HG03066 (cell line): Measurements from ENCODE around the gene TBC1D14.
"Not testable (repeated sequence)": the region's sequence is repeated elsewhere in the genome, so short reads cannot be mapped to it uniquely, and the experiment has no call there.

Experiments used
- ATAC-seq: cut with Tn5 transposase; IDR thresholded peaks from one replicate; pipeline ENCODE4 v1.9.1; 2021; ENCODE audit warnings: low read depth; ENCODE audit not compliant: unreplicated experiment

The TBC1D14 gene

DNA sequence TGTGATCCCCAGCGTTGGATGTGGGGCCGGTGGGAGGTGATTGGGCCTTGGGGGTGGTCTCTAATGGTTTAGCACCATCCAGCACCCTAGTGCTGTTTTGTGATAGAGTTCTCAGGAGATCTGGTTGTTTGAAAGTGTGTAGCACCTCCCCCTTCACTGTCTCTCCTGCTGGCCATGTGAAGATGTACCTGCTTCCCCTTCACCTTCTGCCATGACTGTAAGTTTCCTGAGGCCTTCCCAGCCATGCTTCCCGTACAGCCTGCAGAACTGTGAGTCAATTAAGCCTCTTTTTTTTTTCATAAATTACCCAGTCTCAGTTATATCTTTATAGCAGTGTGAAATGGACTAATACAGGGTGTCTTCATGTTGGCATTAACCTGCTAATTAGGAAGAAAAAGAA lies 19.3 kb upstream of the TBC1D14 start:
- ATAC-seq, result no peak

DNA sequence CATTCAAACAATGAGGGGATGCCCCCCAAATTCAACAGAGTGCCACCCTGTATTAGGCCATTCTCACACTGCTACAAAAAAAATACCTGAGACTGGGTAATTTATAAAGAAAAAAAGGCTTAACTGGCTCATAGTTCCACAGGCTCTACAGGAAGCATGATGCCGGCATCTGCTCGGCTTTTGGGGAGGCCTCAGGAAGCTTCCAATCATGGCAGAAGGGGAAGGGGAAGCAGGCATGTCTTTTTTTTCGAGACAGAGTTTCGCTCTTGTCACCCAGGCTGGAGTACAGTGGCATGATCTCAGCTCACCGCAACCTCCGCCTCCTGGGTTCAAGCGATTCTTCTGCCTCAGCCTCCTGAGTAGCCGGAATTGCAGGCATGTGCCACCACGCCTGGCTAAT lies 18.7 kb upstream of the TBC1D14 start:
- ATAC-seq, result not testable (repeated sequence)

DNA sequence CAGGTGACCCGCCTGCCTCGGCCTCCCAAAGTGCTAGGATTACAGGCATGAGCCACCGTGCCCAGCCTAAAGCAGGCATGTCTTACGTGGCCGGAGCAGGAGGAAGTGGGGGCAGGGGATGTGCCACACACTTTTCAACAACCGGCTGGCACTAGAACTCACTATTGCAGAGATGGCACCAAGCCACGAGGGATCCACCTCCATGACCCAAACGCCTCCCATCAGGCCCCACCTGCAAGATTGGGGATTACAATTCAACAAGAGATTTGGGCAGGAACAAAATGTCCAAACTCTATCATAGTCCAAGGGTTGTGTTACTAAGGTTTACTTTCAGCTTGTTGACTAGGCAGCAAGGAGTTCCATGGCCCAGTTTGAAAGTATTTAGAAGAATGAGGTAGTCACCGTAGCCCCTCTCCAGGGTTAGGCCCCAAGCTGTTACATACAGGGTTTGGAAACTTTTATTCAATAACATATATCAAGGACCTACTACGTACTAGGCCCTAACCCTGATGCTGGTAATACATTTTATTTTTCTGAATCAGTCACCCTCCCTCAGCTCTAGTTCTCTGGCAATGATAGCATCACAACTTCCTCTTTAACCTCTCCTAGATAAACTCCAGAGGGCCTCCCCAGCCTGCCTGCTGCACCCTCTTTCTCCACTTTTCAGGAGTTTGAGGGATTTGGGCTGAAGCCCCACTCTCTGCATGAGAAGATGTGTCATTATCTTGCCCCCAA lies 18.0 kb upstream of the TBC1D14 start:
- no peak for ATAC-seq

DNA sequence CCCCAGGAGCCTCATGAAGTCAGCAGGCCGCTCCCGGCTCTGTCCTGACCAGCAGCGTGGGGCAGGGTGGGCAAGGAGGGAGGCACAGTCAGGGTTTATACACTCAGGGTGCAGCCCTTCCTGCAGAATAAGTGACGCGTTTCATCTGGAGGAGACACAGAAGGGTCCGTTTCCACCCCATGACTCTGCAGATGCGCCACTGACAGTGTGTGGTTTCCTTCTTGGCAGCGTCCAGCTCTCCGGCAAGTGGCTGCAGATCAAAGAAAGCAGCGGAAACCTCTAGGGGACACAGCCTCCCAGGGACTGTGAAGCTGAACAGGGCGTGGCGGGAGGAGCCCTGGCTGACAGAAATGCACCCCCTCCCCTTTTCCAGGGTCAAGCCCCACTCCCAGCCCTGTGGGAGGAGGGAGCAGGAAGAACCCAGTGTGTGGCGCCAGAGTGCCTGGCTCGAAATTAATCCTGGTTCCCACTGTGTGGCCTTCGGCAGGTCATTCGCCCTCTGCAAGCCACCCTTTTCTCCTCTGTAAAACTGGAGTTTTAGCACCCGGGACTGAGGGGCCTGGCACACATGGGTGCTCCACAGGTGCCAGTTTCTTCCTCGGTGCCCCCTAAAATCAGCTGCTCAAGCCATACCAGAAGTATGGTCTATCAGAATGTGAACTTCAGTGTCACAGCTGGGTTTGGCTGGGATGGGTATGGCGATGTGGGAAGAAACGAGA lies 17.3 kb upstream of the TBC1D14 start:
- no peak for ATAC-seq

DNA sequence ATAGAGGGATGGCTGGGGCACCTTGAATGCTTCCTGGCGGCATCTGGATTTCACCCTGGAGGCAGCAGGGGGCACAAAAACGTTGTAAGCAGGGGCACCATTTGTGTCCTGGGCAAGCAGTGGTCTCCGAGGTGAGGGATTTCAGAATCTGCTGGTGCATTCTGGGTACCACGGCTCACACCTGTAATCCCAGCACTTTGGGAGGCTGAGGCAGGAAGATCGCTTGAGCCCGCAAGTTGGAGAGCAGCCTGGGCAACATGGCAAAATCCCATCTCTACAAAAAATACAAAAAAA lies 16.8 kb upstream of the TBC1D14 start:
- no peak for ATAC-seq

DNA sequence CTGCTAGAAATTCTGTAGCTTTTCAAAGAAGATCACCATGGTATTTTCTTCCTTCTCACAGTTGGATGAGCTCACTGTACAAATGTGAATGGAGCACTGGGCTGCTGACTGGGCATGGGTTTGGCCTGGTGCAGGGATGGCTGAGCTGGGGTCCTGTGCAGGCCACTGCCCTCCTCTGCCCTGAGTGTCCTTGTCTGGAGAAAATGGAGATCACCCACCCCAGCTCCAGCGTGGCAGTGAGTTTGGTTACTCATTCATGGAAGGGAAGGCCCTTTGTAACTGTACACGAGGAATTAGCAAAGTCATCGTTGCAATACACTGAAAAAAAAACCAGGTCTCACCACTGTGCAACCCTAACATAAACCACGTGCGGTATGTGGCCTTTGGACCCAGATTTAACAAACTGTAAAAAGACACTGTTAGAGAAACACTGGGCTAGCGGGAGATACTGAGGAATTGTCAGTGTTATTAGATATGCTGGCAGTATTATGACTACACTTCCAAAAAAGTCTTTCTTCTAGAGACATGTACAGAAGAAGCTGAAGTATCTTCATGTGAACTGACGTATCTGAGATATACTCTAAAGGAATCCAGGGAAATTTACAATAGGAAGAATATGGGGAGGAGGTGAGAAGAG lies 16.1 kb upstream of the TBC1D14 start:
- no peak for ATAC-seq

DNA sequence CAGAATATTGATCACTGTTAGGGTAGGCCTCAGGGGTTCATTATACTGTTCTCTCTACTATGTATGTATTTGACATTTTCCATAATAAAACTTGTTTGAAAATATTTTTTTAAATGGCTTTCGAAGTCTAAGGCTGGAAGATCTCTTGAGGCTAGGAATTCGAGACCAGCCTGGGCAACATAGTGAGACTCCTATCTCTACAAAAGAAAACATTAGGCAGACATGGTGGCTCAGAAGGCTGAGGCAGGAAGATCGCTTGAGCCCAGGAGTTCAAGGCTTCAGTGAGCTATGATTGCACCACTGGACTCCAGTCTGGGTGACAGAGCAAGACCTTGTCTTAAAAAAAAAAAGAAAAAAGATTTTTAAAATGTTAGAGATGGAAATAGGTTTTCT lies 15.5 kb upstream of the TBC1D14 start:
- ATAC-seq, result no peak

DNA sequence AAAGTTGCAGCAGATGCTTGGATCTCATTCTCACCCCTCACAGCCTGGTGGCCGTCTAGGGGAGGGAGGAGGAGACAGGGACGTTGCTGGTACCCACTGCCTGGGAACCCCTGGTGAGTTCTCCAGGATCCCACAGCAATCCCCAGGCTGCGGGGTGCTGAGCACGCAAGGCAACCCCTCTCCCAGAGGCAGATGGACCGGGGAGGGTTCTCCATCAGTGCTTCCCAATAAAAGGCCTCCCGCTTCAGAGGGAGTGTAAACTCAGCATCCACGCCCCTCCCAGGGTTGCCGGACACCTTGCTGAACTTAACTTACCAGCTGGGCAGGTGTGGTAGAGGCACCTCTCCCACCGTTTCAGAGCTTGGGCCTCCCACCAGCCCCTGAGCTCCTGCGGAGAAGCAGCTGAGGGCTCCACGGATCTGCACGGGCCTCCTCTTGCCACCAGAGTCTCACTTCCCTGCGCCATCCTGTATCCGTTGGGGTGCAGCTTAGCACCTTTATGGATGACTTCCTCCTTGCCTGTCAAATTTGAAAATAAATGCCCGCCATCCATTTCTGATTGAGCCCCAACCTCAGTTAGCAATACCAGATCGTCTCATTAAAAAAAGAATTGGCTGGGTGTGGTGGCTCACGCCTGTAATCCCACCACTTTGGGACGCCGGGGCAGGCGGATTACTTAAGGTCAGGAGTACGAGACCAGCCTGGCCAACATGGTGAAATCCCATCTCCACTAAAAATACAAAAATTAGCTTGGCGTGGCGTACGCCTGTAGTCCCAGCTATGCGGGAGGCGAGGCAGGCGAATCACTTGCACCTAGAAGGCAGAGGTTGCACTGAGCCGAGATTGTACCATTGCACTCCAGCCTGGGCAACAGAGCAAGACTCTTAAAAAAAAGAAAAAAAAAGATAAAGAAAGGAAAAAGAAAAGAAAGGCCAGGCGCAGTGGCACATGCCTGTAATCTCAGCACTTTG lies 14.8 kb upstream of the TBC1D14 start:
- ATAC-seq, result no peak

DNA sequence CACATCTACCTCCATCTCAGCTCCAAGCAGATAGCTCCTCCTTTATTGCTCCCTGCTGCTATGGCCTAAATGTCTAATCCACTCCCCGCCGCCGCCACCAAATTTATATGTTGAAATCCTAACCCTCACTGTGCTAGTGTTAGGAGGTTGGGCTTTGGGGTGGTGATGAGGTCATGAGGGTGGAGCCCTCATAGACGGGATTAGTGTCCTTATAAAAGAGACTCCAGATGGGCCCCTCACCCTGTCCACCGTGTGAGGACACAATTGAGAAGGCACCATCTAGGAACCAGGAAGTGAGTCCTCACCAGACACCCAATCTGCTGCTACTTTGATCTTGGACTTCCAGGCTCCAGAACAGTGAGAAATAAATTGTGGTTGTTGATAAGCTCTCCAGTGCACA lies 13.6 kb upstream of the TBC1D14 start:
- ATAC-seq, result no peak

DNA sequence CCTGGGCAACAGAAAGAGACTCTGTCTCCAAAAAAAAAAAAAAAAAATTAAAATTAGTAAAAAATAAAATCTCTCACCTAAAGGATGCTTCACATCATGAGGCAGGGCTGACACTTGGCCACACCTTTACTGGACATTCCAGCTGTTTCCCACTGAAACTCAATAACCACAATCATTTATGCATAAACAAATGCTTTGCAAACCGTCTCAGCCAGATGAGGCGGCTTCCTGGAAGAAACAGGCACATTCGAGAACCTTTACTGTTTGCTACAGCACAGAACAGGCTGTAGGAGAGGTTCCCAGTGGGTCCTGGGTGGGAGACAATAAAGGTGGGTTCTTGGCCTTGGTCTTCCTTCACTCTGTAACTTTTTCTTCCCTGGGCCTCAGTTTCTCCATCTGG lies 10.9 kb upstream of the TBC1D14 start:
- ATAC-seq, result no peak

DNA sequence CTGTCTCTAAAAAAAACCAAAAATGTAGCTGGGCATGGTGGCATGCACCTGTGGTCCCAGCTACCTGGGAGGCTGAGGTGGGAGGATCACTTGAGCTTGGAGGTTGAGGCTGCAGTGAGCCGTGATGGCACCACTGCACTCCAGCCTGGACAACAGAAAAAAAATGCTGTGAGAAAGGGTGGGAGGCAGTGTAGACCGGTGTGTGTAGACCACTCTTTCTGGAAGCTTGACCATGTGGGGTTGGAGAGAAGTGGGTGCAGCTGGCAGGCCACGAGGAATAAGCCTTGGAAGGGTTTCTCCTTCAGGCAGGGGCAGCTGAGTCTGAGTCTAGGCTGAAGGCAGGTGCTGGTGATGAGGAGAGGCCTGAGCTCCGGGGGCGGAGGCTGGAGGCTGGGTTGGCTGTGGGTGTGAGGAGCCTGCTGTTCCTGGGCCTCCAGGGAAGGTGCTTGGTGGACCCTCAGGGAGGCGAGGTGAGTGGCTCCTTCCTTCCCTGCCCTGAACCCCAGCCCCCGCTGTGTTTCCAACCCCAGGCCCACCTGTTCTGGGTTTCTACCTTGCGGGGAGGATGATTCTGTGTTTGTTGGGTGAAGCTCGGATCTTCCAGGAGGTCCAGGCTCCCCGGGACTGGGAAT lies 9.3 kb upstream of the TBC1D14 start:
- ATAC-seq, result no peak

DNA sequence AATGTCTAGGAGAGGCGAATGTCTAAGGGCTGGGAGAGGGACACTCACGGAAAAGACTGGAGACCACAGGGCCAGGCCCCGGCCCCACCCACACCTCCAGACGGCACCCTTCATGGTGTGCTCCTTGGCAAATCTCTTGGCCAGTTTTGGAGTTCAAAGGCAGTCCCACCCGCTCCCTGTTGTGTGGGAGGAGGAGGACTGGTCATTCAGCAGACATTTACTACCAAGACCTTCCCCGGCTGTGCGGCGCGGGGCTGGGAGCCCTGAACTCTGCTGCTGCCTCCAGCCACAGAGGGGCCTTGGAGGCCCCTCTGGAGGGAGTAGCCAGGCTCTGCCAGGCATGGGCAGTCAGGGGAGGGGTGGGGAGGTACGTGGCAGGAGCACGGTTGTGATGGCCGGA lies 8.7 kb upstream of the TBC1D14 start:
- no peak for ATAC-seq

DNA sequence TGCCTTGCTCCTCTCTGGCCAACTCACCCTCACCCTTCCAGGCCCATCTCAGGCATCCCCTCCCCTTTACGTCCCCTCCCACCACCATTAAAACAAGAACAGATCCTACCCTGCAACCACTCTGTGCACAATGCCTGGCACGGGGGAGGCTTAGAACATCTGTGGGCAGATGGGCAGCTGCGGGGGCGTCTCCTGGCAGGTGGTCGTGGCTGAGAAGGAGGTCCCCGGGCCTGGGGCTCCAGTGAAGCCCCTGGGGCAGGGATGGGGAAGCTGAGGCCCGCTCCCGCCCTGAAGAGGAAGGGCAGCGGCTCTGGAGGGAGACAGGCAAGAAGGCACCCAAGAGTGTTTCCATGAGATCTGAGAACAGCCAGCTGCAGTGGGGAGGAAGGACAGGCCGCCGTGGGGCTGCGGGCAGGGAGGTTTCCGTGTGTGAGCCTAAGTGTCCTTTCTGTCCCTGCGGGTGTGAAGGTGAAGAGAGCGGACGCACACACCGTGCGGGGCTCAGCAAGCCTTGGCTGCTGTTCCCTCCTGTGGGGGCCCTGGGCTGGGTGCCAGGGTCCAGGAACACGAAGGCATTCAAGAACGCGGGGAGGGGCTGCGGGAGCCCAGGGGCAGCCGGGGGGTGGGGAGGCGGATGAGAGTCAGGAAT lies 7.8 kb upstream of the TBC1D14 start:
- no peak for ATAC-seq

DNA sequence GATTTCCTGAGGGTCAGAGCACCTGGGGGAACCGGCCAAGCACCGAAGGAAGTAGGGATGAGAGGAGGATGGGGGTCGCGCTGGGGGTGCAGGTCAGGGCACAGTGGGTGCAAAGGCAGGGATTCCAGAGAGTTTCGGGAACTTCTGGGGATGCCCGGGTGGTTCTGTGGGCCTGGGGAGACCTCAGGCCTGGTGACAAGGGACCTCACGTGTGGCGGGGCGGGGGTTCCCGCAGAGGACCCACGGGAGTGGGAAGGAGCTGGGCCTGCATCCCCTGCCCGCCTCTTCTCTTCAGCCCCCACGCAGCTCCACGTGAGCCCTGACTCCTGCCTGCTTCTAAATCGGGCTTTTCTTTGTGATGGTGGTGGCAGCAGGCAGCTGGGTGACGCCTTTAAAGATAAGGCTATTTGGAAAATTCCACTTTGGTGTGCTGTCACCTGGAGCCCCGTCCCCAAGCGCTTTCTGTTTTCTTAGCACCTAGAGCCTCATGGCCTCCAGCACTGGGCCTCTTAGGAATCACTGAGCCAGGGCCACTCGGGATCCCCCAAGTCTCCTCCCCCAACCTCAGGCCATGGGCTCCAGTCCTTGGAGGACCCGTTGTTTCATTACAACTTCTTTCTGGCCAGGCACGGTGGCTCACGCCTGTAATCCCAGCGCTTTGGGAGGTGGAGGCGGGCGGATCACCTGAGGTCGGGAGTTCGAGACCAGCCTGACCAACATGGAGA lies 7.1 kb upstream of the TBC1D14 start:
- no peak for ATAC-seq

DNA sequence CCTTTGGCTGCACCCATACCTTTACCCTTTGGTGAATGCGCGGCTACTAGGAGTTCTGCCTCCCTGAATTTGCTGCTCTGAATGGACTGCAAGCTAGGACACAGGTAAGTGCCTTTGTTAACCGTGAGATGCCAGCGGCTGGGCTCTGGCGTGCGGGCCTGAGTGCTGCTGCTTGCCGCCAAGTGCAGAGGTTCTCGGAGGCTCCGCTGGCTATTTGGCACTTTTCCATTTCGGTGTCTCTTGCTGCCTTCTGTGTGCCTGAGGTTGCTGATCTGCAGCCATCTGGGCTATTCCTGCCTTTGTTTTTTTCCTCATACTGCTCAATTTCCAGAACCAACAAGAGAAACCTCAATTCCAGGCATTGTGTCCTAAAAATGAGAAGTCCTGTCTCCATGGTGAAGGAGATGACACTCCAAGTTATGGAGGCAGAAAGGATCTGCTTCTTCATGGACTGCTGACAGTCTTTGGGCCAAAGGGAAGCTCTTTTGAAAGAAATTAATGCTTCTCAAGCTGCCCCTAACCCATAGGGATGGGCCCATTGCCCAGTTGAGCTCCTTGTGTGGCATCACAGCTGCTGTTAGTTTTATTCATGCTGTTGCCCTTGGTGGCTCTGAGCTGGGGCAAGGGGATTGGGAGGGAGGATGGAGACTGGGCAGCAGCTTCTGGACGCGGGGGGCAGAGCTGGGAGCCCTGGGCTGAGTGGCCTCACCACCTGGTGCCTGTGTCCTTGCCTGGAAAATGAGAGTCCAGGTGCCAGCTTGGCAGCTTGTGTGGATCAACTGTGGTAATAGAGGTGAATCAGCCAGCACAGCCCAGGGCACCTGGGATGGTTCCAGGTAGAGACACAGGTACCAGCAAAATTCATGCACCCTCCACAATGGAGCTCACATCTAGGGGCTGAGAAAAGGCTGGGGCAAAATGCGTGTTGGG lies 3.8 kb upstream of the TBC1D14 start:
- ATAC-seq, result no peak

DNA sequence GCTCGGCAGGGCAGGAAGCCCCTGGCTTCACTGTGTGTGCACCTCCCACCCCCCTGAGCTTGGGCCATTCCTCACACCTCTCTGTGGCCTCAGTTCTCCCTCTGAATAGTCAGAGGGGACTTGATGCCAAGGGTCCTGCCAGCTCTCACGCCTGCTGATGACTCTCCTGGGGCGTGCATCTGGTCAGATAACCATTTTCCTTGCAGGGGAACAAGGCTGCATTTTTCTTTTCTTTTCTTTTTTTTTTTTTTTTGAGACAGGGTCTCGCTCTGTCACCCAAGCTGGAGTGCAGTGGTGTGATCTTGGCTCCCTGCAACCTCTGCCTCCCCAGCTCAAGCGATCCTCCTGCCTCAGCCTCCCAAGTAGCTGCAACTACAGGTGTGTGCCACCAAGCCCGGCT lies 3.1 kb upstream of the TBC1D14 start:
- ATAC-seq, result not testable (repeated sequence)

DNA sequence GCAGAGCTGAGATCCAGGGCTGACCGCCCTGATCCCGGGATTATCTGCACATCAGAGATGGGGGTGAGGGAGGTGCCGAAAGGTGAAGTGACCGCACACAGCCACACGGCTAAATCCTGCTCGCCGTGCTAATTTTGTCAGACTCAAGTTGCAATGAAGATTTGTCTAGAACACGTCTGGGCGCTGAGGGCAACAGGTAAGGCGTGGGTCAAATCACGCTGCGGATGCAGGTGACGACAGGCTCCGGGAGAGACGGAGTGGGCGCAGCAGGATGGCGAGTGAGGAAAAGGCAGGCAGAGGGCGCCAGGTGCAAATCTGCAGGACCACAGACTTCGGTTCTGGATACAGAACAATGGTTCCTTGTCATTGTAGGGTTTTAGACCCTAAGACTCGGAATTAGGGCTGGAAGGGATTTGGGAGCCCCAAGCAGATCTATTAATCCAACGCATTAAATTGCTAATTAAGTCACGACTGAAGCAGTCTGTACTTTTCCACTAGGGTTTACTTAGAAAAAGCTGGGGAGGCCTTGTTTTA lies 1.9 kb upstream of the TBC1D14 start:
- no peak for ATAC-seq
